Caco-2 (cell line): ENCODE results near the gene TEAD1. TPM values are rescaled to one million over a fixed set of nuclear protein-coding genes. Genes with fewer than 3 reads are reported as not detected.
A peak's percentile ranks its signal among the peaks of the same experiment; 100 is the strongest.

Source experiments
- BruUV-seq: library from RNA; stranded (reverse); fragments of 400-500 nt; replicated peaks from 2 replicates; lab custom pipeline; 2021; lab: Mats Ljungman, UMichigan
- CTCF ChIA-PET: fragments of 300-600 bp; sonication (Branson Sonifier 250); formaldehyde crosslinking; loops from one replicate; lab custom pipeline; 2022; ENCODE audit warnings: antibody characterized with exemption; lab: Charles Lee
- POLR2A ChIA-PET: fragments of 300-600 bp; sonication (Branson Sonifier 250); formaldehyde crosslinking; loops from one replicate; lab custom pipeline; 2022; ENCODE audit warnings: antibody characterized with exemption; lab: Charles Lee
- DNase-seq, 2 experiments: peaks; one replicate each; pipeline versions ENCODE4 v3.0.0 to v3.0.0-alpha.2; 2020 to 2022
- H3K27me3 ChIP-seq: replicated peaks from 2 replicates; pipeline ENCODE4 v1.6.0; 2011; ENCODE audit warnings: low read length; ENCODE audit not compliant: control insufficient read depth, insufficient read depth
- H3K36me3 ChIP-seq: 2 replicates; pipeline ENCODE4 v1.5.1; 2011; ENCODE audit warnings: low read length; ENCODE audit not compliant: control insufficient read depth, insufficient read depth
- H3K4me1 ChIP-seq: fragments of 250-450 bp; sonication (Bioruptor Pico); 2 replicates; pipeline ENCODE4 v1.5.1; 2020; ENCODE audit warnings: mild to moderate bottlenecking
- H3K4me3 ChIP-seq: 2 replicates; pipeline ENCODE4 v1.5.1; 2011; ENCODE audit warnings: low read depth, mild to moderate bottlenecking, control low read depth, low read length
- H3K9me3 ChIP-seq: fragments of 250-450 bp; sonication (Bioruptor Pico); 2 replicates; pipeline ENCODE4 v1.5.1; 2020; ENCODE audit warnings: mild to moderate bottlenecking, moderate library complexity
- H3K27ac Mint-ChIP-seq: one replicate; pipeline ENCODE4 v1.8.0; 2022; ENCODE audit warnings: mixed read lengths; ENCODE audit not compliant: unreplicated experiment
- H3K27me3 Mint-ChIP-seq: one replicate; pipeline ENCODE4 v1.8.0; 2022; ENCODE audit warnings: mixed read lengths; ENCODE audit not compliant: insufficient read depth, unreplicated experiment
- H3K36me3 Mint-ChIP-seq: one replicate; pipeline ENCODE4 v1.8.0; 2022; ENCODE audit warnings: mild to moderate bottlenecking, mixed read lengths; ENCODE audit not compliant: insufficient read depth, unreplicated experiment
- H3K4me1 Mint-ChIP-seq: one replicate; pipeline ENCODE4 v1.8.0; 2022; ENCODE audit warnings: low read depth, mixed read lengths; ENCODE audit not compliant: unreplicated experiment
- H3K4me3 Mint-ChIP-seq: one replicate; pipeline ENCODE4 v1.8.0; 2022; ENCODE audit warnings: mild to moderate bottlenecking, moderate library complexity, mixed read lengths; ENCODE audit not compliant: unreplicated experiment
- H3K9me3 Mint-ChIP-seq: one replicate; pipeline ENCODE4 v1.8.0; 2022; ENCODE audit warnings: mixed read lengths; ENCODE audit not compliant: unreplicated experiment
- intact Hi-C: fragments of 100-400 bp; cut with micrococcal nuclease; formaldehyde crosslinking; loops from one replicate; pipeline ENCODE4 v1.10.0; 2022; ENCODE audit not compliant: unreplicated experiment
- total RNA-seq: library from RNA; stranded (reverse); gene quantifications from 2 replicates; pipeline ENCODE4 v1.2.3, GENCODE V29; 2022
- TF ChIP-seq, protein P1 (sequence below), 2 experiments: fragments of 200-600 bp in 1 of 2; IDR thresholded peaks; 1 replicate in 1 of 2; 2 replicates in 1 of 2; pipeline versions ENCODE4 v1.5.1 to v1.8.0; 2011 to 2022; ENCODE audit warnings: antibody characterized with exemption in 1 of 2, control low read depth in 1 of 2, inconsistent platforms in 1 of 2, low read depth in 1 of 2, low read length in 1 of 2, mild to moderate bottlenecking in 1 of 2, moderate library complexity in 1 of 2; ENCODE audit not compliant: insufficient read depth in 1 of 2, severe bottlenecking in 1 of 2, unreplicated experiment in 1 of 2

The TEAD1 gene
- total RNA-seq, 1 experiment from 2014 or later = 144 TPM

DNA sequence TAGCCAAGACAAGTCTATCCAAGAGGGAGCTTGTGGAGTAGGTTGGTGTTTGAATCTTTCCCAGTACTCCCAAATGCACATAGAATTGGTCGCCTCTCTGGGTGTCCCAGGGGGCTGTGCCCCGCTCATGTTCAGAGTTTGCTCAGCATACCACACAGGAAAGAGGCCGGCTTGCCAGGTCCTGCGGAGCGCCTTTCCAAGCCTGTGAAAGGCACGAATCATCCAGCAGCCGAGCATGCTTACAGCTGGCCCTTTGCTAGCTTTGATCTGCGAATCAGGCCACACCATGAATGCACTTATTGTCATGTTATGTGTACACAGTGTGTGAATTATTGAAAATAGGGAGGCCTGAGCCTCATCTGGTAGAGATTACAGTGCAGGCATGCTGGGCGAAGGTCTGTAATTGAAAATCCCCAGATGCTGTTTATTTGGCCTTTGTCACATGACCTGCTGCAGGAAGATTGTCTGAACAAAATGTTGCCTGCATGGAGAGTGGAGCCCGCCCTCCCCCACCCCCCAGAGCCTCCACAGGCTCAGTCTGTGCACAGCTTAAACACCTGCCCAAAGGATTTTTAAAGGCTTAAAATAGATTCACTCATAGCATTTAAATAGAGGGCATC is 171.6 kb downstream of the TEAD1 start:
- H3K36me3 Mint-ChIP-seq = peaks cover 15% of the 10 kb centered on the region
- Histone ChIP-seq H3K27me3 (no peaks in the 10 kb centered on the region), H3K4me1 (peaks cover 45% of the 10 kb centered on the region), H3K36me3 (no peaks in the 10 kb centered on the region), H3K9me3 (no peaks in the 10 kb centered on the region), H3K4me3 (no peak overlapping the region)
- DNase-seq = peak; percentile 79 to 90
- no peaks in the 10 kb centered on the region for H3K27me3 Mint-ChIP-seq
- peaks cover 19% of the 10 kb centered on the region for H3K4me1 Mint-ChIP-seq
- peak overlapping the region; percentile 62 for H3K4me3 Mint-ChIP-seq
- intact Hi-C loops = loop anchor here (1.0 to 5.0 kb wide), 4 partner anchors 8 to 124 kb away; no protein-coding TSS in a partner anchor
- no peaks in the 10 kb centered on the region for H3K9me3 Mint-ChIP-seq
- ChIA-PET POLR2A (interaction anchor here (0.9 to 2.0 kb wide), 4 partner anchors 18 to 469 kb away, joined by 3 to 18 read pairs (median 6); partner anchors contain the start of gene PARVA), CTCF (interaction anchor here (0.8 to 1.8 kb wide), 2 partner anchors 18 to 43 kb away, joined by 3 to 11 read pairs; no protein-coding TSS in a partner anchor)
- BruUV-seq = no TSS peak
- TF ChIP-seq, protein P1, sequence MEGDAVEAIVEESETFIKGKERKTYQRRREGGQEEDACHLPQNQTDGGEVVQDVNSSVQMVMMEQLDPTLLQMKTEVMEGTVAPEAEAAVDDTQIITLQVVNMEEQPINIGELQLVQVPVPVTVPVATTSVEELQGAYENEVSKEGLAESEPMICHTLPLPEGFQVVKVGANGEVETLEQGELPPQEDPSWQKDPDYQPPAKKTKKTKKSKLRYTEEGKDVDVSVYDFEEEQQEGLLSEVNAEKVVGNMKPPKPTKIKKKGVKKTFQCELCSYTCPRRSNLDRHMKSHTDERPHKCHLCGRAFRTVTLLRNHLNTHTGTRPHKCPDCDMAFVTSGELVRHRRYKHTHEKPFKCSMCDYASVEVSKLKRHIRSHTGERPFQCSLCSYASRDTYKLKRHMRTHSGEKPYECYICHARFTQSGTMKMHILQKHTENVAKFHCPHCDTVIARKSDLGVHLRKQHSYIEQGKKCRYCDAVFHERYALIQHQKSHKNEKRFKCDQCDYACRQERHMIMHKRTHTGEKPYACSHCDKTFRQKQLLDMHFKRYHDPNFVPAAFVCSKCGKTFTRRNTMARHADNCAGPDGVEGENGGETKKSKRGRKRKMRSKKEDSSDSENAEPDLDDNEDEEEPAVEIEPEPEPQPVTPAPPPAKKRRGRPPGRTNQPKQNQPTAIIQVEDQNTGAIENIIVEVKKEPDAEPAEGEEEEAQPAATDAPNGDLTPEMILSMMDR (IDR thresholded peaks at IDR 0.05; ENCODE audit: insufficient read depth in 1 of 2, low read depth in 1 of 2, low read length in 1 of 2, severe bottlenecking in 1 of 2, unreplicated experiment in 1 of 2) = no peak
- peak overlapping the region; percentile 93 for H3K27ac Mint-ChIP-seq

DNA sequence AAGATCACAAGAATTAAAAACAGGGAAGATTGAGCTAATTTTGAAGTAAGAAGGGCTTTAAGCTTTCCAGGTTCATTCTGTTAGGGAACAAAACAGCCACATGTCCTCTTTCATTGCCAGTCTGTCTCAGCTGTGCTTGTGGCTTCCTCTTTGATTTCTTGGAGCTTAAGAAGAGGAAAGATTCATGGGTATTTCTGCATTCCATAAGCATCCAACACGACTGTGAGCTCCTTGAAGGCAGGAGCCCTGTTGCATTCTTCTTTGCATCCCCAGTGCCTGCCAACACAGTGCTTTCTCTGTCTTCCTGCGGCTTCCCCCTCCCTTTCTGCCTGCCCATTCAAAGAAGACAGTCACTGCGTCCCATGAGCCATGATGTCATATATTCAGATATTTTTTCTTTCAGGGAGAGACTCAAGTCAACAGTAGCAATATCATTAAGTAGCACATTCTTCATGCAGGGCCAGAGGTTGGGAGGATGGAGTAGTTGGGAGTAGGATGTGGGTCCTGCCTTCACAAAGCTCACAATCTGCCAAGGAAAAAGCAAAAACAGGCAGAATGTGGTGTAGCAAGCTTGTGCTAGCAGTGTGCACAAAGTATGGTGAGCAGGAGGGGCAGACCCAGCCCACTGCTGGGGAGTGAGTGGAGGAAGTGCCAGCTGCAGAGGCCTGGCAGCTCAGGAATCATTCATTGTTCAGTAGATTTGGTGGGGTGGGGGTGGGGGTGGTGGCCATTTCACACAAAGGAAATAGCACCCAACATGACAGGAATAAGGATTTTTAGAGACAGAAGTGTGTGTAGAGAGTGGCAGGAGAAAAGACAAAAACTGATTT is 172.8 kb downstream of the TEAD1 start:
- no TSS peak for BruUV-seq
- ChIA-PET POLR2A (interaction anchor here (2.0 kb wide), 1 partner anchor 19 kb away, joined by 18 read pairs; no protein-coding TSS in a partner anchor), CTCF (interaction anchor here (1.3 kb wide), 1 partner anchor 19 kb away, joined by 3 read pairs; no protein-coding TSS in a partner anchor)
- Mint-ChIP-seq H3K4me3 (peak overlapping the region; percentile 10), H3K9me3 (no peaks in the 10 kb centered on the region), H3K27ac (peak overlapping the region; percentile 87), H3K27me3 (no peaks in the 10 kb centered on the region), H3K36me3 (peaks cover 19% of the 10 kb centered on the region), H3K4me1 (peaks cover 19% of the 10 kb centered on the region)
- intact Hi-C loops = loop anchor here (1.0 to 5.0 kb wide), 3 partner anchors 7 to 125 kb away; no protein-coding TSS in a partner anchor
- H3K4me3 ChIP-seq = no peak overlapping the region
- H3K27me3 ChIP-seq = no peaks in the 10 kb centered on the region
- H3K9me3 ChIP-seq = no peaks in the 10 kb centered on the region
- DNase-seq = no peak
- peaks cover 43% of the 10 kb centered on the region for H3K4me1 ChIP-seq
- TF ChIP-seq, protein P1 (IDR thresholded peaks at IDR 0.05; ENCODE audit: insufficient read depth in 1 of 2, low read depth in 1 of 2, low read length in 1 of 2, severe bottlenecking in 1 of 2, unreplicated experiment in 1 of 2) = no peak
- H3K36me3 ChIP-seq = no peaks in the 10 kb centered on the region

DNA sequence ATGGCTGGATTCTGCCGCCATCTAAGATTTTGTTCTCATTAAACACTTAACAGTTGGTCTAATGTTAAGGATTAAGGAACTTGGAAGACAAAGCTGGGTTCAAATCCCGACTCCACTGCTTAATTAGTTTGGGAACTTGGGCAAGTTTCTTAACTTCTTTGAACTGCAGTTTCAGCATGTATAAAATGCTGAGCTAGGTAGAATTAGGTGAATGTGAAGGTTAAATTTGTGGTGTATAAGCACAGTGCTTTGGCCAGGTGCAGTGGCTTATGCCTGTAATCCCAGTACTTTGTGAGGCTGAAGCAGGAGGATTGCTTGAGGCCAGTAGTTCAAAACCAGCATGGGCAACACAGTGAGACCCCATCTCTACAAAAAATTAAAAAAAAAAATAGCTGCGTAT is 174.2 kb downstream of the TEAD1 start:
- Mint-ChIP-seq H3K36me3 (peaks cover 25% of the 10 kb centered on the region), H3K9me3 (no peaks in the 10 kb centered on the region), H3K4me3 (no peak overlapping the region), H3K27me3 (no peaks in the 10 kb centered on the region), H3K4me1 (peaks cover 22% of the 10 kb centered on the region), H3K27ac (no peak overlapping the region)
- Histone ChIP-seq H3K9me3 (no peaks in the 10 kb centered on the region), H3K27me3 (no peaks in the 10 kb centered on the region), H3K36me3 (no peaks in the 10 kb centered on the region), H3K4me3 (no peak overlapping the region), H3K4me1 (peaks cover 41% of the 10 kb centered on the region)
- CTCF ChIA-PET = no interaction called here
- BruUV-seq = no TSS peak
- no peak for DNase-seq
- intact Hi-C loops = loop anchor here (5.0 kb wide), 1 partner anchor 126 kb away; no protein-coding TSS in a partner anchor
- POLR2A ChIA-PET = no interaction called here
- TF ChIP-seq, protein P1 (IDR thresholded peaks at IDR 0.05; ENCODE audit: insufficient read depth in 1 of 2, low read depth in 1 of 2, low read length in 1 of 2, severe bottlenecking in 1 of 2, unreplicated experiment in 1 of 2) = no peak
